ENCODE data around the gene MAP10.

The MAP10 gene

DNA sequence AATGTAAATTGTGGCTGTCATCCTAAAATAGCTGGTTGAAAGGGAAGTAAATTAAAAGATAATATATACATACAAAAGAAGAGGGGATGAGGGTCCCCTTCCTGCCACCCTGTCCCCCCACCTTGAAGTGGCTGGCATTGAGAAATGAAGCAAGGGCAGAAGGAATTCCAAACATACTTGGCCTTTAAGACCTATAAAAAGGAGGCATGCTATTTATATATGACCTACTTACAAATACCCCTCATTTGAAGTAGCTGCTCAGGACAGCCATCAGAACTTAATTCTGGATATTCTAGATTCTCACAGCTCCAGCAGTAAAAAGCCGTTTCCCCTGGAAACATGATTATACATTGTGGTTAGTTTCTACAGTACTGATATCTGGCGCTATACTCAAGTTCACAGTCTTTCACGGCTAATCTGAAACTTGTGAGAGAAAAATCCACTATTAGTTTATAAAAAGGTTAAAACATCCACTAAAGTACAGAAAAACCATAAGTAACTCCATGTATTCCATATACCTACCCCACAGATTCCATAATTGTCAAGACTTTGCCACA is 9.6 kb upstream of the MAP10 start:
- no peak for DNase-seq (ENCODE audit: low read depth)

DNA sequence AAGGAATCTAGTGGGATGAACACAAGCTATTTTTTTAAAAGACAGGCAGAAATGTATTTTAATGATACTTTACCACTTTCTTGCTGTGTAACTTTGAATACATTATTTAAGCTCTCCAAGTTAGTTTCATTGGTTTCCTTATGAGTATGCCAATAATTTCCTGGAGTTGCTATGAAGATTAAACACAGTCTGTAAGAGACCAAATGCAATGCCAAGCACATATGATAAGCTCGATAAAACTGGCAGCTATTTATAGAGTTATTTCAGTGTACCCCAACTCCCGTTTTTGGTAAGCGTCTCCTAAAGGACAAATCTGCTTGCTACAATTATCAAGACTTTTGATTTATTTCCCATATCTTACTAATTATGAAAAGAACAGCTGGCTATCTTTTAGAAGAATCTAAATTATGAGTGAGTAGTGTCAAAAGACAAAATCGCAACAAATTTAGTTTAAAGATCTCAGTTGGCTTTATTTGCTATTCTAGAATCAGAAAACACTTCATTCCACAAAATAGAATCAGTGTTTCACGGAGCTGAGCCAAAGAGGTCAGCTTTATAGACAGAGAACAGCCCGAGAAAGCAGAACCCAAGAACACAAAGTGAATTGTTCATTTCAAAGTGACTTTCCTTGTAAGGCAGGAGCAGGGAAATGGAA is 7.2 kb upstream of the MAP10 start:
- no peak for DNase-seq (ENCODE audit: low read depth)

DNA sequence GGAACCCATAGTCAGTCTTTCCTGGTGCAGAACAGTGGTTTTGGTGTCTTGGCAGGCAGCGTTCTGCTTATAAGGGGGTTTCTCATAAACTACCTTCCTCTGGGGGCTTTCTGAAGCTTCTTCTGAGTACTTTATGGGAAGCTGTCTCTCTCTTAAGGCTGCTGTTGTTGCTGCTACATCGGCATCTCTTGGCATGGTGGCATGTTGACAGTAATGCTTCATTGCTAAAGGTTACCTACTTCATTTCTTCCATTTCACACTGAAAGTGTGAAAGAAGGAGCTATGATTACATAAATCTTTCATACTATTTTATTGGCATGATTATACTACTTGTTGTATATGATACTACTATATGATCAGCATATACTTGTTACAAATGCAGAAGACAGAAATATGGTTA is 6.3 kb upstream of the MAP10 start:
- no peak for DNase-seq (ENCODE audit: low read depth)

DNA sequence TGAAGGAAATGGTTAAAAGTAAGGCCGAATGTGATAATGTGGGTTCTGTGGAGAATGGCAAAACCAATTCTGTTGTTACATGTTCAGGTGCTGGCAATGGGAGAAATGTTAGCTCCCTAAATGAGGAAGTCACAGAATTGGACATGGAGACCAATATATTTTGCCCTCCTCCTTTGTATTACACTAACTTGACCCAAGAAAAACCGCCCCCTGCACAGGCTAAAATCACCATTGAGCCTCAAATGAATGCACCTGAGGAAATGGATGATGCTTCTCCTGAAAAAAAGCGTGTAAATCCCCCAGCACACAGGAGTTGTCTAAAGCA is 932 bp downstream of the MAP10 start:
- no peak for DNase-seq (ENCODE audit: low read depth)

DNA sequence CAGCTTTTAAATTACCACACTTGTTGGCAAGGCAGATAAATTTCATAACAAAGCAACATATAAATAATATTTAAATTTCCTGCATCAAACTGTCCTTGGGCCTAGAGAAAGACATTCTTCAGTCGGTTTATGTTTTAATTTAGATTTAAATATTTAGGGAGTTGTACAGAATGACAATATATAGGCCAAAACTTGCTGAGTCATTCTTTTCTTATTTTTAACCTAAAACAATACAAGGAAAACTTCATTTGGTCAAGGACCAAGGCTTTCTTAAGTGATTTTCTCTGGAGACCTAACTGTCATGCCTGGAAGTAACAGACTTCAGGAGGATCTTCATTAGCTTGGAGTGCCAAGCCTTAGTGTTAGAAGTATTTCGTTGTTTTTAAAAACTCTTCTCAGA is 5.6 kb downstream of the MAP10 start:
- DNase-seq (ENCODE audit: low read depth): no peak

DNA sequence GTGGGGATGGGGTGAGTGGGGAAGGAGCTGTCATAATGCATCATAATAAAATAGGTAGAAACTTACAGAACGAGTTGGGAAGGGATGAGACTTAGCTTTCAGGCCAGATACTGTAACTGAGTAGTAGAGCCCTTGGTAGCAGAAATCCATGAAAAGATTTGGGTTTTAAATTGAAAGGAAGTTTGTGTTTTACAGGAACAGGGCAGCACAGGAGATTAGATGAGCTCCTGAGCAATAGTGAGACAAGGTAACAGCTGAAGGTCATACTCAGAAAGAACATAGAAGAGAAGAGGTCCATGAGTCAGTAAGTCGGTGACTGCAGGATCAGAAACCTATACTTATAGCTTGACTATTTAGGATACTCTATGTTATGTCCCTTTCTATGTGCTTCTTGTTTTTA is 7.3 kb downstream of the MAP10 start:
- DNase-seq (ENCODE audit: low read depth): no peak

DNA sequence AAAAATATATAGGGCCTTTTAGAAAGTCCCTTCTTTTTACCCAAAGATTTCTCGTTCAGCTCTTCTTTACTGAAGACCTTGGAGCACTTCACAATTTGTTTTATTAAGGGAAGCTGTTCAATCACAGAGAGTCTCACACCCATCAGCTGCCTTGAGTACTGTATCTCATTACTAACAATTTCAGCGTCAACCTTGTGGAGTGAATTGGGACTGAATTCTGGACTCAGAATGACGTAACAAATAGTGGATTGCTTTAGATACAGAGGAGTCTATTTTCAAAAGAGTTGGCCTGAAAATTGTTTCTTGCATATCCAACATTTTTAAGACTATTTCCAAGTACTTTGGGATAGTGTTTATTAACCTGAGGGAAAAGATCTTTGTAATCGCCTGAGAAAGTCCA is 7.9 kb downstream of the MAP10 start:
- no peak for DNase-seq (ENCODE audit: low read depth)

DNA sequence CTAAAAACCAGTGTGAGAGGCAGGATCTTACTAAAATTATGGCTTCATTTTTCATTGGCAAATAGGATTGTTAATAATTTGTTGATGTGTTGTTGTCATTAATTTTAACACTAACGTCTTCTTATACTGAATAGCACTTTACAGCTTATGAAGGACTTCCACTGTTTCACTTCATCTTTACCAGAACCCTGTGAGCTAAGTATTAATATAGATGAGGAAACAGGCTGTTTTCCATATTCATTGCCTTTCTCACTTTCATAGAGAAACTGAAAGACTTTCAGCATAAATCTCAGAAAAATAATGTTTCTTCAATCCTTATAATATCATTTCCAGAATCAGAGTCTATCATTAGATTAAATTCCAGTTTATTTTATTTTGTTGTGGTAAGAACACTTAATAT is 8.5 kb downstream of the MAP10 start:
- no peak for DNase-seq (ENCODE audit: low read depth)

DNA sequence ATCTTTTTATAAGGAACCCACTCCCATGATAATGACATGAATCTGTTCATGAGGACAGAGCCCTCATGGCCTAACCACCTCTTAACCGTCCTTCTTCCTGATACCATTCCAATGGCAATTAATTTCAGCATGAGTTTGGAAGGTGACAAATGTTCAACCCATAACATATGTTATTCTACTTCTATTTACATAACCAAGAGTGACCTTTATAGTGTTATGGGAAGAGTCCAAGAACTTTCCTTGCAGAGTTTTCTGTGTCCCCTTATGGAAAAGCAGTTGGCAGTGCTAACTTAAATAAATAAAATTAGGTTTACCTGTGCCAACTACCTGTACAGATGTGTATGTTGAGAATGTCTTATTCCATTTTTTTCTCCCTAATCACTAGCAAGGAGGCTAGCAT is 11.1 kb downstream of the MAP10 start:
- DNase-seq (ENCODE audit: low read depth): no peak

DNA sequence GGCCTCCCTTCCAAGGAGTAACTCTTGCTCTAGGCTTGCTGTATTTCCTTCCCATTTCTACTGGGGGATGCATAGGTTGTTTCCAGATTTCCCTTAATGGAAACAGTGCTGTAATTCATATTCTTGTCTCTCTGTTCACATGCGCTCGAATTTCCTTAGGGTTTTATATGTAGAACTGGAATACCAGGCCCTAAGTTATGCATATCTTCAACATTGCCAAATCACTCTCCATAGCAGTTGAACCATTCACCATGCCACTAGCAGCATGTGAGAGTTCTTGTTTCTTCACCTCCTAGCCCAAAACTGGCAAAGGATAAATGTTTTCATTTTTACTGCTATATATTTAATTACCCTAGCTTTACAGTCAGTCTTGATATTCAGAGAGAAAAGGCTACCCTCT is 12.8 kb downstream of the MAP10 start:
- DNase-seq (ENCODE audit: low read depth): no peak

DNA sequence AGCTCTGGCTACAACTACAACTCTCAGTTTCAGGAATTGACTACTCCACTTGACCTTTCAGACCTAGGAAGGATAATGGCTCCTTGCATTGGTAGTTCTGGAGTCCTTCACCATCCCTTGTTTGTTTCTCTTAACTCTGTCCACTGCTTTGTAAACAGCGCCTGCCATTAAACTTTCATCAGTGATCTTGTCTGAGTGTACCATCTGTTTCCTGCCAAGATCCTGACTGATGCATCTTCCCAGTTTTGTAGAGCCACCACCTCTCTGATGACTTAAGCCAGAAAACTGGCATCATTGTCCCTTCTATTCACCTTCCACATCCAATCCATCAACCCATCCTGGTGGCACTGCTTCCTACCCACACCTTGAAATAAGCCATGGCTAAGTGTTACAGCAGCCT is 15.2 kb downstream of the MAP10 start:
- no peak for DNase-seq (ENCODE audit: low read depth)

DNA sequence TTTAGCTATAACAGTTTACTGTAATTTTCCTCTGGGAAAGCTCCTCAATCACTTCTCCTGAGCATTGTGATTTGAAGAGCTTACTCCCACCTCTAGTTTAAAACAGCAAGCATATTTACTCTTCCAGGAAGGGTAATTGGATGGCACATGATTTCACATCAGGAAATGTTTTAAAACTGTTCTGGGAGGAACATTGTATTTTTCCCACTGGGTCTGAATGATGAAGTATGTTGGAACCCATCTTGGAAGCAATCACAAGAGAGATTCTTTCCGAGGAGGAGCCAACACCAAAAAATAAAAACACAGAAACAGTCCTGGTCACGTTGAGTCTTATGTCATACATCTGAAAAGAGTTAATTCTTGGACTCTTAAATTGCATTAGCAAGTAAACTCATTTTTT is 17.3 kb downstream of the MAP10 start:
- no peak for DNase-seq (ENCODE audit: low read depth)

DNA sequence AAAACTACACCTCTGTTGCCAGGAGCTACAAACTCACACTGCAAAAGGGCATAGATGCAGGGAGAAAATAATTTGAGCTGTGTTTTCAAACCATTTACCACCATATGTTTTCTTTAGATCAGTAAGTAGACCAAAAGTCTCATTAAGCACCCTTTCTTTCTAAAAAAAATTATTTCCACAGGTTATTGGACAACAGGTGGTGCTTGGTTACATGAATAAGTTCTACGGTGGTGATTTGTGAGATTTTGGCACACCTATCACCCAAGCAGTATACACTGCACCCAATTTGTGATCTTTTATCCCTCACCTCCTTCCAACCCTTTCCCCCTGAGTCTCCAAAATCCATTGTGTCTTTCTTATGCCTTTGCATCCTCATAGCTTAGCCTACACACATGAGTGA is 21.1 kb downstream of the MAP10 start:
- no peak for DNase-seq (ENCODE audit: low read depth)

DNA sequence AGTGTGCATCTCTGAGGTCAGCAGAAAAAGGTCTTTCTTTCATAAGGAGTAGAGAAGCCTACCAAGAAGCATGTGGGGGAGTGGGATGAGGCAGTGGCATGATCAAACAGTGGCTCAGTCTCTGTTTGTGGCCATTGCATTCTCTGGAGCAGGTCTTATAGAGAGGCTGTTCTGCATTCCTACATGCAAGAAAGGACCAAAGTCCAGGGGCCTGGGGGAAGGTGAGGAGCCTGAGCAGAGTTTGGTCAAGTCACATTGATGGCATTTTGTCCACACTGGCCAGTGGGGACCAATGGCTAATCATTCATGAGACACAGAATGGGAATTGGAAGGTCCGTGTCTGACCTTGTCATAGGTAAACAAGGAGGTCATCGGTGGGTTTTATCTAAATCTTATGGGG is 25.4 kb downstream of the MAP10 start:
- no peak for DNase-seq (ENCODE audit: low read depth)

DNA sequence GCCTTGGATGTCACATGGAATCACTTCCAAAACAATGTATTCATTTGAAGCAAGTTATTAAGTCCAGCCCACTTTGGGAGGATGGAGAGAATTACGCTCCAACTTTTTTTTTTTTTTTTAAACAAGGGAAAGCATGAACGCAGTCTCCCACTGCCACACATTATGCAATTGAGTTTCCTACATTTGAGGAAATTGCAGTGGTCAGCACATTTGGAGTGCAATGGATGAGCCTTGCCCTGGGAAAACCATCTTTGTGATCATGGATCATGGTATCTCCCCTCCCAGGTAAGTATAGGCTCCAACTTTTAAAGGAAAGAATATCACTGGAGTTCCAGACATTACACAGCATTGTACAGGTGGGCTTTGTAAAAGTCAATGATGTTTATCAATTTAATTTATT is 26.7 kb downstream of the MAP10 start:
- DNase-seq (ENCODE audit: low read depth): no peak

DNA sequence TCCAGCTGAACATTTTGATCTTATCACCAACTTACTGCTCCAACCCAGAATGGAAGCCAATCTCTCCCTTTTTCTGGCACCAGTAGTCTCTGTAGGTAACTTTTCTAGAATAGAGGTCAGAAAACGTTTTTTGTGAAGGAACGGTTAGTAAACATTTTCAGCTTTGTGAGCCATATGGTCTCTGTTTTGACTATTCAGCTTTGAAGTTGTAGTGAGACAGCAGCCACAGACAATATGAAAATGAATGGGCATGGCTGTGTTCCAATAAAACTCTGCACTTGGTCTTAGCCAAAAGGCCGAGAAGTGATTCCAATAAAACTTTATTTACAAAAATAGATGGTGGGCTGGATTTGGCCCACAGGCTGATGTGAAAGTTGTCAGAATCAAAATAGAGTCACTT is 28.9 kb downstream of the MAP10 start:
- DNase-seq (ENCODE audit: low read depth): no peak

DNA sequence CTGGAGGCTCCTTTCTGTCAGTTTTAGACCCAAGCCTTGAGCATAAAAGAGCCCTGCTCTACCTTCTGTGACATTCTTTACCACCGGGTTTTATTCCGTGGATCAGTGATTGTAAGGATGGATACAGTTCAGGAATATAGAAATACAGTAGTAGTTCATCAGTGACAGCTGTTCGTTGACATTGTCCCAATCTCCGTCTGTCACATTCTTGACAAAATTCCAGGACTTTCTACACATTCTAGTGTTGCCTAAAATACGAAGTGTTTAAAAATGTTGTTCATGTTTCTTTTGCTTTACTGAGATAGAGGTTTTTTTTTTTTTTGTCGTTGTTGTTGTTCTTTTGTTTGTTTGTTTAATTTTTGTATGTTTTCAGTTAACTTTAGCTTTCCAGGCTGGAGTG is 29.9 kb downstream of the MAP10 start:
- no peak for DNase-seq (ENCODE audit: low read depth)

DNA sequence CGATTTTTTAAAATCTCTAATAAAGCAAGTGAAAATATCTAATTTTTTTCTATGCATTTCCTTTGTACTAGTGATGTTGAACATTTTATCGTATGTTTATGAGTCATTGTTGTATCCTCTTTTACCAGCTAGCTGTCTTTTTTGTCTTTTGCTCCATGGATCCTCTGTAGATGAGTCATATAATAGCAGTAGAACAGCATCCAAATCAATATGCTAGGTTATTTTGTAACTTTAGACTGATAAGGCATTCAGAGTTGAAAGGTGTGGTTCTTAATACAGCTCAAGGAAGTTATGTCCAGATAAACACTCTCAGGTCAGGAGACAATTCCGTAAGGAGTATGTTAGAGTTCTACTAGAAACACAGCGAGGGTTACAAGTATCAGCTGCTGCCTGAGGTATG is 31.9 kb downstream of the MAP10 start:
- DNase-seq (ENCODE audit: low read depth): no peak

DNA sequence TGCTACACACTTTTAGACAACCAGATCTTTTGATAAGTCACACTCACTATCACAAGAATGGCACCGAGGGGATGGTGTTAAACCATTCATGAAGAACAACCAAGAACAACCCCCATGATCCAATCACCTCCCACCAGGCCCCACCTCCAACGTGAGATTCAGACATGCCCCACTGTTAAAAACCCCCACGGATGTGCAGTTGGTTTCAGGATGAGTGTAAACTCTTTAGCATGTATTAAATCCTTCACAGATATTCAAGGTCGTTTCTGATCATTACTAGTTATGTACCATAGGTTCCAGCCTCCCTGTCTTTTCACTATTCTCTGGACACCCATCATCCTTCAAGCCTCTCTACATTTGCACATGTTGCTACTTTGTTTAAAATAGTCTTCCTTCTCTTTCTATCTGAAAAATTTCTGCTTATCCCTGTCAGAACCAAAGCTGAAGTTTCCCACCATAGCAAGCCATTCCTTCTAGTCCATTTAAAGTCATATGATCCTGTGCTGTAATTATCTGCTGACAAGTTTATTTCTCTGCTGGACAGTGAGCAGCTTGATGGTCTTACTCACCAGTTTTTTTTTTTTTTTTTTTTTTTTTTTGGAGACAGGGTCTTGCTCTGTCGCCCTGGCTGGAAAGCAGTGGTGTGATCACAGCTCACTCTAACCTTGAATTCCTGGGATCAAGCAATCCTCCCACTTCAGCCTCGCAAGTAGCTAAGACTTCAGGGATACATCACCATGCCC is 36.8 kb downstream of the MAP10 start:
- DNase-seq (ENCODE audit: low read depth): no peak

DNA sequence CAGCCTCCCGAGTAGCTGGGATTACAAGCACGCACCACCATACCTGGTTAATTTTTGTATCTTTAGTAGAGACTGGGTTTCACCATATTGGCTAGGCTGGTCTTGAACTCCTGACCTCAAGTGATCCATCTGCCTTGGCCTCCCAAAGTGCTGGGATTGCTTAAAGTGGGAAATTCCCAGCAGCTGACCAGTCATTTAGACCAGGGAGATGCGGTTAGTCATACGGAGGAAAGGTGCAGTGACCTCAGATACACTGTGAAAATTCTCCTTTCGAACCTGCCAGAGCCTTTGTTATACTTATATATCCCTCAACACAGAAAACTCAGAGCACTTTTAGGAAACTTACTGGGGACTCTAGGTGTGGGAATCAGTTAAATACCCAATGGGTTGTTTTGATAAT is 39.6 kb downstream of the MAP10 start:
- DNase-seq (ENCODE audit: low read depth): no peak

DNA sequence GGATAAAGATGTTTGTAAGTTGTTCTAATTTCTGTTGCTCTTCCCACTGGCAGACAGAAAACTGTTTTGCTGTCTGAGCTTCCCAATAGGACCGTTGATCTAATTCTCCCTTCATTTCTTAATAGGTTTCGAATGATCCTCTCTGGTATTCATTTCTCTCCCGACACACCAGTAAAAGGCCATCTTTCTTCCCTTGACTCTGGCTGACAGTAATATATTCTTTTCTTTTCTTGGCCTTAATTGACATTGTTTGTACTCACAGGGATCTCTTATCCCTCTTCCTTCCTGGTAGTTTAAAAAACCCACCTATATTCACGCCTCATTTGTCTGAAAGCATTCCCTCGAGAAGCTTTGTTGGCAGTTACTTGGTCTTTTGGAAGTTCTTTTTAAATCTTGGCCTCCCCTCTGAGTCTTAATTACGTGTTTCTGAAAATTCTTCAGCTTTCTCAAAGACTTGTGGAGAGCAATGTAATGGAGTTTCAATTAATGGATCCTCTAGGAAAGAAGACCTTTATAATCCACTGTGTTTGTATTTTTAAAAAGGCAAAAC is 40.3 kb downstream of the MAP10 start:
- DNase-seq (ENCODE audit: low read depth): no peak

DNA sequence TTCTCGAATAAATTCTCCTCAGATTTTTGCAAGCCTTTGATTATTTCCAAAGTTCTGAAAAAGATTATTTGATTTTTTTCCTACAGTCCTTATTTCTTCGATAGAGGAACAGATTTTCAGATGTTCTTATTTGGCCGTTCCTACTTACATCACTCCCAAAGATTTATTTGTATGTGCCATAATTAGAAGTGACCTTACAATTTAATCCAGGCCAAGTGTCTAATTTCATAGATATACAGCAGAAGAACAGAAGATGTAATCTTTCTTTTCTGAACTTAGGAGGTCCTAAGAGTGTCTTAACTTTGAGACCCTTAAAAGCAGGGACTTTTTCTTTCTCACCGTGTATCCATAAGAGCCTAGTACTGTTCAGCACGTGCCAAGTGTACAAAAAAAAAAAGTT is 46.3 kb downstream of the MAP10 start:
- DNase-seq (ENCODE audit: low read depth): no peak

DNA sequence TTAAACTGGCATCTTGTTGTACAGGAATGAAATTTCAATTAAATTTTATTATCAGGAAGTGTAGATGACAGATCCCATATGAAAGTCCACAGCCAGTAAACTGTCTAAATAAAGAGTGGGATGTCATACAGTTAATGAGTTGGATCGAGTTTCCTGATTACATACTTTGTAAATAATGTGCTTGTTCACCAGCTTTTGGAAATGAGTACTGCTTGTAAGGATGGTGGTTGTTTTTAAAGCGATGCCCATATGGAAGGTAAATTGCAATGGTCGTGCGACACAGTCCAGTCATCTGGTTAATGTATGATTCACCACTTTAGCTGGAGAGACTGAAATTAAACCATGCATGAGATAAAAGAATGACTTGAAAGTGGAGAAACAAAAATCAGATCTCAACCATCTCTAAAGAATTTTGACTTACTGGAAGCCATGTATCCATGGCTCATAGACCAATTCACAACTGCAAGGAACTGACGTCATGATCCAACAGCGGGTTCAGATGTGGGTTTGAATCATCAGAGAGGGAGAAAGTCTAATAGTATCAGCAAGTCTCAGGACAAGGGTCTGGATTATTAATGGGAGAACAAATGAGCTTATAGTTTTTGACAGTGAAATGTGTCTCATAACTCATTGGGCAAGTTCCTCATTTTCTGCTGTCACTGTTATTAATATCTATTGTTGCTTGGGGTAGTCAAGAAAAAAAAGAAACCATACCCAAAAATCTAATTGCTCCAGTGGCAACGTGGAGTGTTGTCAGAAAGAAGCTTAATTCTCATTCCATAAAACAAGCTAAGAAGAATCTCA is 49.0 kb downstream of the MAP10 start:
- no peak for DNase-seq (ENCODE audit: low read depth)
